ENCODE results near the gene FEZ2. TPM values are rescaled to one million over a fixed set of nuclear protein-coding genes. Genes with fewer than 3 reads are reported as not detected.

Gene FEZ2
- total and polyA plus RNA-seq, 9 of the 15 experiments (the other 6 are each of a cell fraction or from before 2014, with no cell fraction given), result 9.9 to 35.5 (median 20.1) TPM

DNA sequence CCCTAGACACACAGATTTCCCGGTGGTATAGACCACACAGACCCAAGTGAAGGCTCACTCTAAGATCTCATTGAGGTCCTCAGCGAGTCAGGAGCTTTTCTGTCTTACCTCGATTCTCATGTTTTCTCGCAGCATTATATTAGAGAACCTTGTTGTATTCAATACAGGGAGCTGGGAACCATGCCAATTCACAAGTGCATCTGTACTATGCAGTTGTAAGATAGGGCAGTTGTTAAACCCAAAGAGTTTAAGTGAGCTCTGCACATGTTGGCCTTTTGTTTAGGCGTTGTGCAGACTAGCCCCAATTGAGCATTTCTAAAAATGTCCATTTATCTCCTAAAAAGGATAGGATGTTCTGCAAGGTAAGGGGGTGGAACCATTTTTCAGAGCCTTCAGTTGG, 59.6 kb downstream of the FEZ2 start (continued):
- TF ChIP-seq IRF9 (tag; IDR thresholded peaks at IDR 0.05) (no peak), E2F4 (CRISPR knock-in tag; IDR thresholded peaks at IDR 0.05; ENCODE audit: low read depth) (no peak)
- TF ChIP-seq, protein P1, sequence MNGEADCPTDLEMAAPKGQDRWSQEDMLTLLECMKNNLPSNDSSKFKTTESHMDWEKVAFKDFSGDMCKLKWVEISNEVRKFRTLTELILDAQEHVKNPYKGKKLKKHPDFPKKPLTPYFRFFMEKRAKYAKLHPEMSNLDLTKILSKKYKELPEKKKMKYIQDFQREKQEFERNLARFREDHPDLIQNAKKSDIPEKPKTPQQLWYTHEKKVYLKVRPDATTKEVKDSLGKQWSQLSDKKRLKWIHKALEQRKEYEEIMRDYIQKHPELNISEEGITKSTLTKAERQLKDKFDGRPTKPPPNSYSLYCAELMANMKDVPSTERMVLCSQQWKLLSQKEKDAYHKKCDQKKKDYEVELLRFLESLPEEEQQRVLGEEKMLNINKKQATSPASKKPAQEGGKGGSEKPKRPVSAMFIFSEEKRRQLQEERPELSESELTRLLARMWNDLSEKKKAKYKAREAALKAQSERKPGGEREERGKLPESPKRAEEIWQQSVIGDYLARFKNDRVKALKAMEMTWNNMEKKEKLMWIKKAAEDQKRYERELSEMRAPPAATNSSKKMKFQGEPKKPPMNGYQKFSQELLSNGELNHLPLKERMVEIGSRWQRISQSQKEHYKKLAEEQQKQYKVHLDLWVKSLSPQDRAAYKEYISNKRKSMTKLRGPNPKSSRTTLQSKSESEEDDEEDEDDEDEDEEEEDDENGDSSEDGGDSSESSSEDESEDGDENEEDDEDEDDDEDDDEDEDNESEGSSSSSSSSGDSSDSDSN (IDR thresholded peaks at IDR 0.05; ENCODE audit: borderline replicate concordance in 1 of 2, low read depth in 2 of 2, low read length in 2 of 2), result no peak

DNA sequence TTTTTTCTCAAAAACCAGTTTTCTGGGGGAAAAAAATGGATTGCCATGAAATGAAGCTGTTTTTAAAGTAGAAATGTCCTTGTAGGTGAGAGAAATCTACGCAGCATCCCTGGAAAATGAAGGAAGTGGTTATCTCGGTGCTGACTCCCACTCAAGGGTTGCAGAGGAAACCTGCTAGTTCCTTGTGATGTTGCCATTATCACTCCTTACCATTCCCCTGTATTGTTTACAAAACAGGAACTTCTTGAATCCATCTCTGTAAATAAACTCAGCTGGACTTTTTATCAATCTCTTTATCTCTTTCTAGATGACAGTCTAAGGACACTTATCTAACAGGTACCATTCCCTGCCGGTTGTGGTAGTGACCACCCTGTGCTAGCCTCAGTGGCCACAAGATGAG, 61.2 kb downstream of the FEZ2 start:
- H3K27me3 ChIP-seq (ENCODE audit: control insufficient read depth in 2 of 2, insufficient read depth in 2 of 2, low read length in 2 of 2), result peaks cover 0 to 4% of the 10 kb centered on the region in 2 experiments; a peak in 1 of 5 replicates
- BruUV-seq (replicated peaks), result no TSS peak
- H4K20me1 ChIP-seq (replicated peaks; ENCODE audit: control insufficient read depth, insufficient read depth, low read length), result no peaks in the 10 kb centered on the region
- H3K27ac ChIP-seq (ENCODE audit: extremely low read depth, low read depth, low read length), result no peak overlapping the region
- H3K4me1 ChIP-seq (replicated peaks in 1 of 2; ENCODE audit: control insufficient read depth in 2 of 2, insufficient read depth in 2 of 2, low read length in 2 of 2), result peaks cover 7 to 23% of the 10 kb centered on the region in 2 experiments; a peak in 4 of 5 replicates
- FAIRE-seq, result peak; percentile 67
- in situ Hi-C loops (cut with MboI), result no loop called here
- H3K9me1 ChIP-seq (ENCODE audit: control insufficient read depth, insufficient read depth, low read length), result no peaks in the 10 kb centered on the region
- POLR2A ChIA-PET, result no interaction called here
- intact Hi-C loops (cut with micrococcal nuclease), result no loop called here
- H2AFZ ChIP-seq (ENCODE audit: low read depth, low read length), result no peak overlapping the region
- no peaks in the 10 kb centered on the region for H3K36me3 ChIP-seq (ENCODE audit: control insufficient read depth, insufficient read depth, low read length)
- H3K9me3 ChIP-seq (replicated peaks; ENCODE audit: control insufficient read depth, insufficient read depth, low read depth, low read length), result no peaks in the 10 kb centered on the region
- peak in 1 of 4 experiments; percentile 12 for DNase-seq (ENCODE audit: extremely low read depth in 1 of 4, low spot score in 3 of 4)
- WGBS (ENCODE audit: insufficient coverage, low coverage, missing lambda C conversion rate), result 0% methylated on average over 3 of the region's 3 CpGs
- no peaks in the 10 kb centered on the region for H3K79me2 ChIP-seq (ENCODE audit: control insufficient read depth, insufficient read depth, low read length)
- no peak overlapping the region for H3K4me2 ChIP-seq (ENCODE audit: insufficient read depth, low read length)
- H3K4me3 ChIP-seq, result no peak overlapping the region
- CTCF ChIA-PET (ENCODE audit: low intra/inter-chr PET ratio), result no interaction called here
- H3K9ac ChIP-seq (ENCODE audit: insufficient read depth in 1 of 2, low read depth in 2 of 2, low read length in 2 of 2), result no peak overlapping the region
- peak; percentile 20; the same call in 1 of the 3 replicates for ATAC-seq
- TF ChIP-seq TAF9B (IDR thresholded peaks at IDR 0.05; ENCODE audit: partially characterized antibody) (no peak), CTBP1 (IDR thresholded peaks at IDR 0.05; ENCODE audit: borderline replicate concordance) (peak; percentile 94), ZEB2 (IDR thresholded peaks at IDR 0.05) (peak; percentile 81), HMGN3 (IDR thresholded peaks at IDR 0.05; ENCODE audit: borderline replicate concordance, extremely low read depth, insufficient read length, low read depth, low read length) (no peak), BRF1 (IDR thresholded peaks at IDR 0.05; ENCODE audit: borderline replicate concordance, extremely low read depth, insufficient read length) (no peak), RFX7 (CRISPR knock-in tag; IDR thresholded peaks at IDR 0.05) (no peak), TGIF2 (CRISPR knock-in tag; IDR thresholded peaks at IDR 0.05) (no peak), FOXA3 (CRISPR knock-in tag; conservative IDR thresholded peaks at IDR 0.05 in 1 of 2, IDR thresholded peaks at IDR 0.05 in 1 of 2) (peak in 1 of 2 experiments; percentile 52; a peak in 1 of 4 replicates), ETV6 (IDR thresholded peaks at IDR 0.05; ENCODE audit: borderline replicate concordance in 1 of 2, low read depth in 2 of 2, low read length in 1 of 2) (peak in 1 of 2 experiments; percentile 58; a peak in 1 of 4 replicates), ETV6 (CRISPR knock-in tag; IDR thresholded peaks at IDR 0.05; ENCODE audit: borderline replicate concordance) (no peak), CBFA2T3 (IDR thresholded peaks at IDR 0.05) (peak; percentile 68)
- TF ChIP-seq, protein P2, sequence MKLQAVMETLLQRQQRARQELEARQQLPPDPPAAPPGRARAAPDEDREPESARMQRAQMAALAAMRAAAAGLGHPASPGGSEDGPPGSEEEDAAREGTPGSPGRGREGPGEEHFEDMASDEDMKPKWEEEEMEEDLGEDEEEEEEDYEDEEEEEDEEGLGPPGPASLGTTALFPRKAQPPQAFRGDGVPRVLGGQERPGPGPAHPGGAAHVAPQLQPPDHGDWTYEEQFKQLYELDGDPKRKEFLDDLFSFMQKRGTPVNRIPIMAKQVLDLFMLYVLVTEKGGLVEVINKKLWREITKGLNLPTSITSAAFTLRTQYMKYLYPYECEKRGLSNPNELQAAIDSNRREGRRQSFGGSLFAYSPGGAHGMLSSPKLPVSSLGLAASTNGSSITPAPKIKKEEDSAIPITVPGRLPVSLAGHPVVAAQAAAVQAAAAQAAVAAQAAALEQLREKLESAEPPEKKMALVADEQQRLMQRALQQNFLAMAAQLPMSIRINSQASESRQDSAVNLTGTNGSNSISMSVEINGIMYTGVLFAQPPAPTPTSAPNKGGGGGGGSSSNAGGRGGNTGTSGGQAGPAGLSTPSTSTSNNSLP (IDR thresholded peaks at IDR 0.05; ENCODE audit: borderline replicate concordance, low read depth, low read length), result no peak

All from K562 (cell line).